IPS DF 19.7 (cell line): ENCODE results near the gene IFT122.
"Not testable (repeated sequence)": the region's sequence is repeated elsewhere in the genome, so short reads cannot be mapped to it uniquely, and the experiment has no call there.

Experiments
- DNase-seq: peaks from one replicate; pipeline ENCODE4 v3.0.0-alpha.2; 2013; ENCODE audit warnings: low read depth, low spot score

Gene IFT122

GRCh38 chr3:129474984-129475804 is 35.2 kb downstream of the IFT122 start:
- no peak for DNase-seq

- DNase-seq: no peak
Observed at GRCh38 chr3:129475863-129476262, 35.8 kb downstream of the IFT122 start.

GRCh38 chr3:129476586-129476985 is 36.6 kb downstream of the IFT122 start:
- DNase-seq: no peak

- DNase-seq: not testable (repeated sequence)
Observed at GRCh38 chr3:129481225-129481765, 41.3 kb downstream of the IFT122 start.

GRCh38 chr3:129481766-129482332 is 41.8 kb downstream of the IFT122 start:
- DNase-seq: no peak

- DNase-seq: no peak
Observed at GRCh38 chr3:129482721-129483120, 42.7 kb downstream of the IFT122 start.

GRCh38 chr3:129483870-129484269 is 43.8 kb downstream of the IFT122 start:
- DNase-seq: no peak

GRCh38 chr3:129485146-129485545 is 45.1 kb downstream of the IFT122 start:
- DNase-seq: not testable (repeated sequence)

GRCh38 chr3:129485721-129486663 is 46.0 kb downstream of the IFT122 start:
- no peak for DNase-seq

- no peak for DNase-seq
Observed at GRCh38 chr3:129486664-129487035, 46.6 kb downstream of the IFT122 start.

- DNase-seq: no peak
Observed at GRCh38 chr3:129487183-129487867, 47.3 kb downstream of the IFT122 start.

- not testable (repeated sequence) for DNase-seq
Observed at GRCh38 chr3:129487868-129488335, 47.9 kb downstream of the IFT122 start.

GRCh38 chr3:129489258-129489657 is 49.2 kb downstream of the IFT122 start:
- not testable (repeated sequence) for DNase-seq

GRCh38 chr3:129490273-129490675 is 50.2 kb downstream of the IFT122 start:
- DNase-seq: peak; percentile 61

- DNase-seq: not testable (repeated sequence)
Observed at GRCh38 chr3:129491077-129491476, 51.1 kb downstream of the IFT122 start.

GRCh38 chr3:129491794-129492193 is 51.8 kb downstream of the IFT122 start:
- no peak for DNase-seq

- no peak for DNase-seq
Observed at GRCh38 chr3:129492691-129493090, 52.7 kb downstream of the IFT122 start.

GRCh38 chr3:129493206-129493605 is 53.2 kb downstream of the IFT122 start:
- no peak for DNase-seq

GRCh38 chr3:129494499-129494898 is 54.5 kb downstream of the IFT122 start:
- DNase-seq: not testable (repeated sequence)

GRCh38 chr3:129495006-129495639 is 55.1 kb downstream of the IFT122 start:
- peak; percentile 52 for DNase-seq

- DNase-seq: not testable (repeated sequence)
Observed at GRCh38 chr3:129497876-129498275, 57.9 kb downstream of the IFT122 start.
